ENCODE data around the gene AGBL1.
"Not testable (repeated sequence)": the region's sequence is repeated elsewhere in the genome, so short reads cannot be mapped to it uniquely, and the experiment has no call there.

The AGBL1 gene

GRCh38 chr15:87032295-87032694 is 952.6 kb downstream of the AGBL1 start:
- no peak for DNase-seq

GRCh38 chr15:87033056-87033455 is 953.4 kb downstream of the AGBL1 start:
- no peak for DNase-seq

GRCh38 chr15:87034886-87035285 is 955.2 kb downstream of the AGBL1 start:
- DNase-seq, result no peak

GRCh38 chr15:87038404-87038803 is 958.7 kb downstream of the AGBL1 start:
- no peak for DNase-seq

GRCh38 chr15:87042619-87043018 is 962.9 kb downstream of the AGBL1 start:
- DNase-seq, result not testable (repeated sequence)

- DNase-seq, result no peak
Observed at GRCh38 chr15:87045746-87046145, 966.1 kb downstream of the AGBL1 start.

- DNase-seq, result no peak
Observed at GRCh38 chr15:87047203-87047965, 967.7 kb downstream of the AGBL1 start.
